C1 segment of cervical spinal cord (tissue), 14 donors: ENCODE data around the gene SBNO1.
"Not testable (repeated sequence)": the region's sequence is repeated elsewhere in the genome, so short reads cannot be mapped to it uniquely, and the experiment has no call there.

Experiments
- DNase-seq, 14 donors: peaks; one replicate each; lab custom pipeline; 2025; lab: John Stamatoyannopoulos, UW

SBNO1 gene

GRCh38 chr12:123388951-123389559 is 24.4 kb upstream of the SBNO1 start:
- no peak for DNase-seq

- DNase-seq = peak in 13 of 14 donors; percentile 30 to 84 (median 71)
Observed at GRCh38 chr12:123388177-123388950, 23.7 kb upstream of the SBNO1 start.

- DNase-seq = peak in 1 of 14 donors; percentile 36
Observed at GRCh38 chr12:123387508-123388176, 23.0 kb upstream of the SBNO1 start.

GRCh38 chr12:123385536-123385935 is 20.9 kb upstream of the SBNO1 start:
- not testable (repeated sequence) for DNase-seq

- no peak for DNase-seq
Observed at GRCh38 chr12:123384994-123385376, 20.3 kb upstream of the SBNO1 start.

- DNase-seq = peak in 1 of 14 donors; percentile 25
Observed at GRCh38 chr12:123384318-123384993, 19.8 kb upstream of the SBNO1 start.

- no peak for DNase-seq
Observed at GRCh38 chr12:123382684-123383083, 18.0 kb upstream of the SBNO1 start.

GRCh38 chr12:123379391-123379790 is 14.7 kb upstream of the SBNO1 start:
- no peak for DNase-seq

- not testable (repeated sequence) for DNase-seq
Observed at GRCh38 chr12:123372415-123372814, 7.8 kb upstream of the SBNO1 start.

GRCh38 chr12:123371667-123372368 is 7.2 kb upstream of the SBNO1 start:
- not testable (repeated sequence) for DNase-seq

- no peak for DNase-seq
Observed at GRCh38 chr12:123369229-123369628, 4.6 kb upstream of the SBNO1 start.

GRCh38 chr12:123368431-123368830 is 3.8 kb upstream of the SBNO1 start:
- DNase-seq = not testable (repeated sequence)

GRCh38 chr12:123367511-123367910 is 2.9 kb upstream of the SBNO1 start:
- DNase-seq = no peak

- DNase-seq = peak; percentile 94 to 99 (median 97)
Observed at GRCh38 chr12:123365025-123365917, 624 bp upstream of the SBNO1 start.

- peak in 10 of 14 donors; percentile 14 to 44 (median 26) for DNase-seq
Observed at GRCh38 chr12:123363740-123364531, 711 bp downstream of the SBNO1 start.

- no peak for DNase-seq
Observed at GRCh38 chr12:123363390-123363739, 1.3 kb downstream of the SBNO1 start.

GRCh38 chr12:123358035-123358434 is 6.6 kb downstream of the SBNO1 start:
- DNase-seq = no peak

- no peak for DNase-seq
Observed at GRCh38 chr12:123356159-123356670, 8.4 kb downstream of the SBNO1 start.

- DNase-seq = no peak
Observed at GRCh38 chr12:123354600-123354999, 10.0 kb downstream of the SBNO1 start.
